Tibial artery (tissue), 4 donors: ENCODE data around the gene TMC2.

Experiments used
- DNase-seq, 2 donors: peaks; one replicate each; pipeline ENCODE4 v3.0.0-alpha.2; 2019
- H3K27ac ChIP-seq, 2 donors: fragments of 200-600 bp; sonication (generic) in 1 of 2; 1 replicate in 1 of 2; 2 replicates in 1 of 2; pipeline ENCODE4 v1.5.1; 2018 to 2019; ENCODE audit warnings: mild to moderate bottlenecking in 1 of 2
- H3K27me3 ChIP-seq, 2 donors: fragments of 200-600 bp; sonication (generic) in 1 of 2; one replicate each; pipeline versions ENCODE4 v1.5.1 to v1.6.0; 2016 to 2019
- H3K36me3 ChIP-seq, 3 donors: fragments of 200-600 bp; sonication (generic) in 2 of 3; one replicate each; pipeline ENCODE4 v1.5.1; 2016 to 2019; ENCODE audit warnings: mild to moderate bottlenecking in 2 of 3
- H3K4me1 ChIP-seq, 4 donors: fragments of 200-600 bp; sonication (generic) in 2 of 4; 1 replicate in 3 of 4; 2 replicates in 1 of 4; pipeline ENCODE4 v1.5.1; 2016 to 2019
- H3K4me3 ChIP-seq, 2 donors: fragments of 200-600 bp; sonication (generic) in 1 of 2; 1 replicate in 1 of 2; 2 replicates in 1 of 2; pipeline ENCODE4 v1.5.1; 2018 to 2019; ENCODE audit warnings: mild to moderate bottlenecking in 2 of 2
- H3K9me3 ChIP-seq, 3 donors: fragments of 200-600 bp; sonication (generic) in 1 of 3; one replicate each; pipeline ENCODE4 v1.5.1; 2016 to 2019
- CTCF ChIP-seq, 2 experiments: fragments of 200-600 bp in 1 of 2; fragments of 450-650 bp in 1 of 2; IDR thresholded peaks; one replicate each; pipeline ENCODE4 v1.5.1; 2017 to 2019; ENCODE audit warnings: antibody characterized with exemption in 2 of 2, mild to moderate bottlenecking in 1 of 2, moderate library complexity in 1 of 2
- intact Hi-C: fragments of 100-400 bp; cut with DNase I; formaldehyde crosslinking; loops from one replicate; pipeline ENCODE4 v1.15.0; 2023; ENCODE audit warnings: low total_unique reads

The TMC2 gene

GRCh38 chr20:2603816-2604505 is 67.6 kb downstream of the TMC2 start:
- no peak for TF ChIP-seq CTCF (IDR thresholded peaks at IDR 0.05)
- no peaks in the 10 kb centered on the region for H3K4me1 ChIP-seq
- H3K36me3 ChIP-seq, result no peaks in the 10 kb centered on the region
- H3K27me3 ChIP-seq, result no peaks in the 10 kb centered on the region
- DNase-seq, result no peak
- intact Hi-C loops, result no loop called here
- H3K9me3 ChIP-seq, result peaks cover 0 to 8% (median 4%) of the 10 kb centered on the region in 3 donors
- no peak overlapping the region for H3K27ac ChIP-seq
- H3K4me3 ChIP-seq, result no peak overlapping the region

GRCh38 chr20:2604506-2604835 is 68.1 kb downstream of the TMC2 start:
- Histone ChIP-seq H3K27ac (no peak overlapping the region), H3K9me3 (peaks cover 0 to 8% (median 4%) of the 10 kb centered on the region in 3 donors), H3K4me1 (no peaks in the 10 kb centered on the region), H3K4me3 (no peak overlapping the region), H3K36me3 (no peaks in the 10 kb centered on the region), H3K27me3 (no peaks in the 10 kb centered on the region)
- no peak for DNase-seq
- TF ChIP-seq CTCF (IDR thresholded peaks at IDR 0.05), result no peak
- intact Hi-C loops, result no loop called here

GRCh38 chr20:2606507-2607006 is 70.2 kb downstream of the TMC2 start:
- no peak overlapping the region for H3K4me3 ChIP-seq
- no peaks in the 10 kb centered on the region for H3K4me1 ChIP-seq
- TF ChIP-seq CTCF (IDR thresholded peaks at IDR 0.05), result no peak
- DNase-seq, result no peak
- H3K36me3 ChIP-seq, result no peaks in the 10 kb centered on the region
- H3K27me3 ChIP-seq, result peaks cover 0 to 5% of the 10 kb centered on the region in 2 donors
- H3K27ac ChIP-seq, result no peak overlapping the region
- peaks cover 0 to 8% (median 4%) of the 10 kb centered on the region in 3 donors for H3K9me3 ChIP-seq
- intact Hi-C loops, result no loop called here

GRCh38 chr20:2610326-2610725 is 74.0 kb downstream of the TMC2 start:
- peaks cover 0 to 8% of the 10 kb centered on the region in 2 donors for H3K27me3 ChIP-seq
- peaks cover 0 to 8% (median 4%) of the 10 kb centered on the region in 3 donors for H3K9me3 ChIP-seq
- DNase-seq, result no peak
- no peak for TF ChIP-seq CTCF (IDR thresholded peaks at IDR 0.05)
- no peaks in the 10 kb centered on the region for H3K4me1 ChIP-seq
- H3K27ac ChIP-seq, result no peak overlapping the region
- no peaks in the 10 kb centered on the region for H3K36me3 ChIP-seq
- H3K4me3 ChIP-seq, result no peak overlapping the region
- intact Hi-C loops, result no loop called here

GRCh38 chr20:2610941-2611720 is 74.8 kb downstream of the TMC2 start:
- Histone ChIP-seq H3K9me3 (peaks cover 0 to 8% (median 3%) of the 10 kb centered on the region in 3 donors), H3K36me3 (no peaks in the 10 kb centered on the region), H3K27me3 (peaks cover 0 to 8% of the 10 kb centered on the region in 2 donors), H3K4me1 (no peaks in the 10 kb centered on the region), H3K27ac (no peak overlapping the region), H3K4me3 (no peak overlapping the region)
- DNase-seq, result no peak
- intact Hi-C loops, result no loop called here
- no peak for TF ChIP-seq CTCF (IDR thresholded peaks at IDR 0.05)
